ENCODE data around the gene ARFGEF3. TPM values are rescaled to one million over a fixed set of nuclear protein-coding genes. Genes with fewer than 3 reads are reported as not detected.

ARFGEF3 gene
- total and polyA plus RNA-seq, 2 experiments from 2014 or later: 5.8 to 24.6 TPM

DNA sequence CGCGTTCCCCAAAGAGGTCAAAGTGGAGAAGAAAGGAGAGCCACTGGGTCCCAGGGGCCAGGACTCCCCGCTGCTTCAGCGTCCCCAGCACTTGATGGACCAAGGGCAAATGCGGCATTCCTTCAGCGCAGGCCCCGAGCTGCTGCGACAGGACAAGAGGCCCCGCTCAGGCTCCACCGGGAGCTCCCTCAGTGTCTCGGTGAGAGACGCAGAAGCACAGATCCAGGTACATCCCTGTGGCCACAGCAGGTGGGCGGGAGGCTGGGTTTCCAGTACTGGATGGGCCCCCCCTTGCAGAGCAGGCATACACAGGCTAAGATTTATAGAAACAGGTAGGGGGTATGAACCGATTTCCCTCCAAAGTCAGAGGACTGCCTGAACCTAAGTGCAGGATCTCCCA, 173.2 kb downstream of the ARFGEF3 start:
- H3K27ac Mint-ChIP-seq: no peak overlapping the region
- Histone ChIP-seq H3K9me2 (ENCODE audit: insufficient read depth) (no peaks in the 10 kb centered on the region), H3K4me1 (ENCODE audit: insufficient read depth) (peaks cover 28% of the 10 kb centered on the region), H3K79me2 (replicated peaks; ENCODE audit: insufficient read depth) (no peaks in the 10 kb centered on the region), H3K27ac (ENCODE audit: low read depth) (no peak overlapping the region), H3F3A (replicated peaks; ENCODE audit: low read depth) (no peaks in the 10 kb centered on the region), H2AFZ (no peak overlapping the region), H3K4me2 (no peak overlapping the region), H3K4me3 (no peak overlapping the region), H3K36me3 (ENCODE audit: insufficient read depth) (peaks cover 4% of the 10 kb centered on the region; the same call in 1 of the 2 replicates), H3K27me3 (ENCODE audit: insufficient read depth) (no peaks in the 10 kb centered on the region), H4K20me1 (replicated peaks; ENCODE audit: insufficient read depth) (no peaks in the 10 kb centered on the region)
- H3K36me3 Mint-ChIP-seq (ENCODE audit: low read depth): peaks cover 22% of the 10 kb centered on the region
- peaks cover 6% of the 10 kb centered on the region for H3K27me3 Mint-ChIP-seq (ENCODE audit: insufficient read depth, low read depth, poor library complexity)
- H3K9me3 Mint-ChIP-seq: no peaks in the 10 kb centered on the region
- H3K4me1 Mint-ChIP-seq: peaks cover 44% of the 10 kb centered on the region
- ATAC-seq: no peak
- TF ChIP-seq CREB1 (CRISPR knock-in tag; IDR thresholded peaks at IDR 0.05; ENCODE audit: low read depth): no peak
- no peak for TF ChIP-seq ZNF331 (CRISPR knock-in tag; IDR thresholded peaks at IDR 0.05; ENCODE audit: low read depth)
- no peak for TF ChIP-seq ETS1 (IDR thresholded peaks at IDR 0.05)
- TF ChIP-seq REST (IDR thresholded peaks at IDR 0.05; ENCODE audit: unreplicated experiment): no peak
- TF ChIP-seq EZH2 (IDR thresholded peaks at IDR 0.05; ENCODE audit: low read depth, unreplicated experiment): no peak
- no peak for TF ChIP-seq JUNB (IDR thresholded peaks at IDR 0.05; ENCODE audit: unreplicated experiment)
- TF ChIP-seq NANOG (IDR thresholded peaks at IDR 0.05; ENCODE audit: borderline replicate concordance): no peak
- TF ChIP-seq, protein P1, sequence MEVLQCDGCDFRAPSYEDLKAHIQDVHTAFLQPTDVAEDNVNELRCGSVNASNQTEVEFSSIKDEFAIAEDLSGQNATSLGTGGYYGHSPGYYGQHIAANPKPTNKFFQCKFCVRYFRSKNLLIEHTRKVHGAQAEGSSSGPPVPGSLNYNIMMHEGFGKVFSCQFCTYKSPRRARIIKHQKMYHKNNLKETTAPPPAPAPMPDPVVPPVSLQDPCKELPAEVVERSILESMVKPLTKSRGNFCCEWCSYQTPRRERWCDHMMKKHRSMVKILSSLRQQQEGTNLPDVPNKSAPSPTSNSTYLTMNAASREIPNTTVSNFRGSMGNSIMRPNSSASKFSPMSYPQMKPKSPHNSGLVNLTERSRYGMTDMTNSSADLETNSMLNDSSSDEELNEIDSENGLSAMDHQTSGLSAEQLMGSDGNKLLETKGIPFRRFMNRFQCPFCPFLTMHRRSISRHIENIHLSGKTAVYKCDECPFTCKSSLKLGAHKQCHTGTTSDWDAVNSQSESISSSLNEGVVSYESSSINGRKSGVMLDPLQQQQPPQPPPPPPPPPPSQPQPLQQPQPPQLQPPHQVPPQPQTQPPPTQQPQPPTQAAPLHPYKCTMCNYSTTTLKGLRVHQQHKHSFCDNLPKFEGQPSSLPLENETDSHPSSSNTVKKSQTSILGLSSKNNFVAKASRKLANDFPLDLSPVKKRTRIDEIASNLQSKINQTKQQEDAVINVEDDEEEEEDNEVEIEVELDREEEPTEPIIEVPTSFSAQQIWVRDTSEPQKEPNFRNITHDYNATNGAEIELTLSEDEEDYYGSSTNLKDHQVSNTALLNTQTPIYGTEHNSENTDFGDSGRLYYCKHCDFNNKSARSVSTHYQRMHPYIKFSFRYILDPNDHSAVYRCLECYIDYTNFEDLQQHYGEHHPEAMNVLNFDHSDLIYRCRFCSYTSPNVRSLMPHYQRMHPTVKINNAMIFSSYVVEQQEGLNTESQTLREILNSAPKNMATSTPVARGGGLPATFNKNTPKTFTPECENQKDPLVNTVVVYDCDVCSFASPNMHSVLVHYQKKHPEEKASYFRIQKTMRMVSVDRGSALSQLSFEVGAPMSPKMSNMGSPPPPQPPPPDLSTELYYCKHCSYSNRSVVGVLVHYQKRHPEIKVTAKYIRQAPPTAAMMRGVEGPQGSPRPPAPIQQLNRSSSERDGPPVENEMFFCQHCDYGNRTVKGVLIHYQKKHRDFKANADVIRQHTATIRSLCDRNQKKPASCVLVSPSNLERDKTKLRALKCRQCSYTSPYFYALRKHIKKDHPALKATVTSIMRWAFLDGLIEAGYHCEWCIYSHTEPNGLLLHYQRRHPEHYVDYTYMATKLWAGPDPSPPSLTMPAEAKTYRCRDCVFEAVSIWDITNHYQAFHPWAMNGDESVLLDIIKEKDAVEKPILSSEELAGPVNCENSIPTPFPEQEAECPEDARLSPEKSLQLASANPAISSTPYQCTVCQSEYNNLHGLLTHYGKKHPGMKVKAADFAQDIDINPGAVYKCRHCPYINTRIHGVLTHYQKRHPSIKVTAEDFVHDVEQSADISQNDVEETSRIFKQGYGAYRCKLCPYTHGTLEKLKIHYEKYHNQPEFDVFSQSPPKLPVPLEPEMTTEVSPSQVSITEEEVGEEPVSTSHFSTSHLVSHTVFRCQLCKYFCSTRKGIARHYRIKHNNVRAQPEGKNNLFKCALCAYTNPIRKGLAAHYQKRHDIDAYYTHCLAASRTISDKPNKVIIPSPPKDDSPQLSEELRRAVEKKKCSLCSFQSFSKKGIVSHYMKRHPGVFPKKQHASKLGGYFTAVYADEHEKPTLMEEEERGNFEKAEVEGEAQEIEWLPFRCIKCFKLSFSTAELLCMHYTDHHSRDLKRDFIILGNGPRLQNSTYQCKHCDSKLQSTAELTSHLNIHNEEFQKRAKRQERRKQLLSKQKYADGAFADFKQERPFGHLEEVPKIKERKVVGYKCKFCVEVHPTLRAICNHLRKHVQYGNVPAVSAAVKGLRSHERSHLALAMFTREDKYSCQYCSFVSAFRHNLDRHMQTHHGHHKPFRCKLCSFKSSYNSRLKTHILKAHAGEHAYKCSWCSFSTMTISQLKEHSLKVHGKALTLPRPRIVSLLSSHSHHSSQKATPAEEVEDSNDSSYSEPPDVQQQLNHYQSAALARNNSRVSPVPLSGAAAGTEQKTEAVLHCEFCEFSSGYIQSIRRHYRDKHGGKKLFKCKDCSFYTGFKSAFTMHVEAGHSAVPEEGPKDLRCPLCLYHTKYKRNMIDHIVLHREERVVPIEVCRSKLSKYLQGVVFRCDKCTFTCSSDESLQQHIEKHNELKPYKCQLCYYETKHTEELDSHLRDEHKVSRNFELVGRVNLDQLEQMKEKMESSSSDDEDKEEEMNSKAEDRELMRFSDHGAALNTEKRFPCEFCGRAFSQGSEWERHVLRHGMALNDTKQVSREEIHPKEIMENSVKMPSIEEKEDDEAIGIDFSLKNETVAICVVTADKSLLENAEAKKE (CRISPR knock-in tag; IDR thresholded peaks at IDR 0.05): no peak
- no peak for TF ChIP-seq ZNF114 (CRISPR knock-in tag; IDR thresholded peaks at IDR 0.05)
- TF ChIP-seq EZH2phosphoT487 (IDR thresholded peaks at IDR 0.05; ENCODE audit: unreplicated experiment): no peak
- TF ChIP-seq POLR2AphosphoS5 (IDR thresholded peaks at IDR 0.05; ENCODE audit: low read depth): no peak
- H3K4me3 Mint-ChIP-seq: no peak overlapping the region
- no peak for DNase-seq (ENCODE audit: low spot score)
